NCI-H2171 treated with DMSO at 0.1 percent for 48 hours (cell line): ENCODE data around the gene SMIM5.

Experiments
- DNase-seq: peaks from one replicate; lab custom pipeline; 2025; lab: John Stamatoyannopoulos, UW

SMIM5 gene

GRCh38 chr17:75640556-75641119 lies 7.4 kb downstream of the SMIM5 start:
- no peak for DNase-seq

GRCh38 chr17:75641343-75641742 lies 8.1 kb downstream of the SMIM5 start:
- DNase-seq: no peak

- no peak for DNase-seq
These were observed 9.0 kb downstream of the SMIM5 start for GRCh38 chr17:75642182-75642783.

GRCh38 chr17:75642784-75643642 lies 9.8 kb downstream of the SMIM5 start:
- no peak for DNase-seq

GRCh38 chr17:75643643-75644017 lies 10.4 kb downstream of the SMIM5 start:
- DNase-seq: no peak

- DNase-seq: peak; percentile 95
These were observed 12.3 kb downstream of the SMIM5 start for GRCh38 chr17:75645501-75645888.

GRCh38 chr17:75645889-75646637 lies 12.8 kb downstream of the SMIM5 start:
- DNase-seq: no peak

- DNase-seq: no peak
These were observed 13.4 kb downstream of the SMIM5 start for GRCh38 chr17:75646638-75646992.

GRCh38 chr17:75647061-75647460 lies 13.8 kb downstream of the SMIM5 start:
- no peak for DNase-seq

GRCh38 chr17:75647921-75648320 lies 14.7 kb downstream of the SMIM5 start:
- DNase-seq: no peak

GRCh38 chr17:75649687-75650086 lies 16.5 kb downstream of the SMIM5 start:
- no peak for DNase-seq

- no peak for DNase-seq
These were observed 17.6 kb downstream of the SMIM5 start for GRCh38 chr17:75650874-75651273.

- DNase-seq: no peak
These were observed 19.1 kb downstream of the SMIM5 start for GRCh38 chr17:75652341-75652740.

- DNase-seq: peak; percentile 40
These were observed 19.8 kb downstream of the SMIM5 start for GRCh38 chr17:75652934-75653549.

GRCh38 chr17:75654176-75654575 lies 20.9 kb downstream of the SMIM5 start:
- DNase-seq: no peak

GRCh38 chr17:75658237-75658636 lies 25.0 kb downstream of the SMIM5 start:
- DNase-seq: no peak

- no peak for DNase-seq
These were observed 28.3 kb downstream of the SMIM5 start for GRCh38 chr17:75661531-75661930.

GRCh38 chr17:75662511-75662910 lies 29.3 kb downstream of the SMIM5 start:
- DNase-seq: no peak

GRCh38 chr17:75664099-75664549 lies 30.9 kb downstream of the SMIM5 start:
- DNase-seq: no peak

GRCh38 chr17:75665981-75666380 lies 32.7 kb downstream of the SMIM5 start:
- DNase-seq: no peak

- peak; percentile 96 for DNase-seq
These were observed 33.9 kb downstream of the SMIM5 start, which contains the start of the genes RECQL5 and SAP30BP for GRCh38 chr17:75666959-75667790. Gene RECQL5, minus strand, starts transcription at chr17:75667154. Its CDS starts 597 bp downstream, at chr17:75666557. Gene SAP30BP, plus strand, starts transcription at chr17:75667338. Its CDS starts 35 bp downstream, at chr17:75667373.
